GM06990 (cell line): ENCODE measurements around the gene EGFLAM.
A peak's percentile ranks its signal among the peaks of the same experiment; 100 is the strongest.

Experiments
- DNase-seq: peaks from one replicate; pipeline ENCODE4 v3.0.0-alpha.2; 2011; ENCODE audit not compliant: insufficient read length; ENCODE audit errors: extremely low read depth
- H3K27me3 ChIP-seq: replicated peaks from 2 replicates; pipeline ENCODE4 v1.6.0; 2011; ENCODE audit warnings: low read length; ENCODE audit not compliant: control insufficient read depth, insufficient read depth
- H3K36me3 ChIP-seq: 2 replicates; pipeline ENCODE4 v1.5.1; 2011; ENCODE audit warnings: low read length; ENCODE audit not compliant: control insufficient read depth, insufficient read depth
- H3K4me3 ChIP-seq: replicated peaks from 2 replicates; pipeline ENCODE4 v1.5.1; 2011; ENCODE audit warnings: low read depth, mild to moderate bottlenecking, control low read depth, low read length
- CTCF ChIP-seq: IDR thresholded peaks from 2 replicates; pipeline ENCODE4 v1.5.1; 2011; ENCODE audit warnings: low read length, control low read depth, mild to moderate bottlenecking, inconsistent platforms; ENCODE audit not compliant: insufficient read depth, poor library complexity, severe bottlenecking

Gene EGFLAM

GRCh38 chr5:38396766-38397165, 138.4 kb downstream of the EGFLAM start:
- no peaks in the 10 kb centered on the region for H3K36me3 ChIP-seq
- DNase-seq: no peak
- no peak for TF ChIP-seq CTCF
- no peak overlapping the region for H3K4me3 ChIP-seq
- H3K27me3 ChIP-seq: no peaks in the 10 kb centered on the region; the same call in 1 of the 2 replicates

GRCh38 chr5:38400365-38400764, 142.0 kb downstream of the EGFLAM start:
- Histone ChIP-seq H3K4me3 (no peak overlapping the region), H3K36me3 (no peaks in the 10 kb centered on the region), H3K27me3 (no peaks in the 10 kb centered on the region; the same call in none of the 2 replicates)
- DNase-seq: no peak
- TF ChIP-seq CTCF: no peak

DNA sequence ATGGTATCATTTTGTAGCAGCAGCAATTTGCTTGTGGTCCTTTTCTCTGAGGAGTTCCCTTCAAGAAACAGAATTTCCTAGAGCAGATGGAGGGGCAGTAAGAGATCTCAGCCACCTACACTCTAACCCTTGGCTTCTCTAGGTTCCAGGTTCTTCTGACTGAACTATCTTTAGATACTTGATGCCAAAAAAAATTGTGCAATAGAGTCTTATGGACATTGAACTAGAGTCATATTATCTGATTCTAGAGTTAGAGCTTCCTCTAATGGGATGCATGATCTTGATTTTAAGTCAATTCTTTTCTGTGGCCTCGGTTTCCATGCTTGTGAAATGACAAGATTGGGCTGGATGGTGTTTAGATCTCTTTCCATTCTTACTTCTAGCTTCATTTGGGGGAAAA, 142.8 kb downstream of the EGFLAM start:
- no peak for TF ChIP-seq CTCF

DNA sequence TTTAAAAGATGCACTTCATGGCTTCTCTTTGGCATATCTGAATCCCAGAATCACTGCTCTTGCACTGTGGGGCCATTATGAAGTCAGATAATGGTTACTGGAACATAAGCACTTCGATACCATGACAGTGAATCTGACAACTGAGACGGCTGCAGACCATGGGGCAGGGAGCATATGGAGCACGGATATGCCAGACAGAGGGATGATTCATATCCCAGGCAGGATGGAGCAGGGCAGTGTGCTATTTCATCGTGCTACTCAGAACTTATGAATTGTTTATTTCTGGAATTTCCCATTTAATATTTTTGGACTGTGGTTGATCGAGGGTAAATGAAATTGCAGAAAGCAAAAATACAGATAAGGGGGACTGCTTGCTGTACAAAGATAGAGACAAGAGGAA, 145.0 kb downstream of the EGFLAM start:
- no peak for DNase-seq
- H3K27me3 ChIP-seq: no peaks in the 10 kb centered on the region; the same call in none of the 2 replicates
- no peak for TF ChIP-seq CTCF
- no peaks in the 10 kb centered on the region for H3K36me3 ChIP-seq
- H3K4me3 ChIP-seq: no peak overlapping the region

More for the DNA sequence above, 142.8 kb downstream of the EGFLAM start:
- Histone ChIP-seq H3K27me3 (no peaks in the 10 kb centered on the region; the same call in none of the 2 replicates), H3K36me3 (no peaks in the 10 kb centered on the region), H3K4me3 (no peak overlapping the region)
- no peak for DNase-seq

DNA sequence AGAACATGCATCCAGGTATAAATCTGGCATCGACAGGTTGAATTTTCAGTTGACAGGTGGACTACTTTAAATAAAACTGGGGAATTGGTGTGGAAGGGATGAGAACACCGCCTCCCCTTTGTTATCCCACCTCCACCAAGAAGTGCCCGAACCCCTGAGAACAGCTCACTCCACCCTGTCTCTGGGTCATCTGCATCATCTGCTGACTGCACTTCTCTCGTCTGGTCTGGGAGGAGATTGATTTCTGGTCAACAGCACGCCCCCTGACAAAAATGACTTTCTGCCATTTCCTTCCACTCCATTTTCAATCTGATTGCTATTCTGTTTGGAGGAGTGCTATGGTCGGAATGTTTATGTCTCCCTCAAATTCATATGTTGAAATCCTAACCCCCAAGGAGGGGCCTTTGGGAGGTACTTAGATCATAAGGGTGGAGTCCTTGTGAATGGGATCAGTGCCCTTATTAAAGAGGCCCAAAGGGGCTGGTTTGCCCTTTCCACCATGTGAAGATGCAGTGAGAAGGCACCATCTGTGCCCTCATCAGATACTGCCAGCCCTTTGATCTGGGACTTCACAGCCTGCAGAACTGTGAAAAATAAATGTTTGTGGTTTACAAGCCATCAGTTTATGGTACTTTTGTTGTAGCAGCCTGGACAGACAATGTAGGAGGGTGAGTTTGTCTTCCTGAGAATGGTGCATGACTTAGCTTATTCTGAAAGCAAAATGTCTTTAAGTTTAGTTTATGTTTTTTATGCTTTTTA, 145.7 kb downstream of the EGFLAM start:
- no peaks in the 10 kb centered on the region; the same call in none of the 2 replicates for H3K27me3 ChIP-seq
- no peak for TF ChIP-seq CTCF
- DNase-seq: no peak

GRCh38 chr5:38404667-38405276, 146.4 kb downstream of the EGFLAM start:
- peak; percentile 42 for TF ChIP-seq CTCF
- no peaks in the 10 kb centered on the region; the same call in 1 of the 2 replicates for H3K27me3 ChIP-seq
- no peak overlapping the region for H3K4me3 ChIP-seq
- no peak for DNase-seq
- no peaks in the 10 kb centered on the region for H3K36me3 ChIP-seq

More for the DNA sequence above, 145.7 kb downstream of the EGFLAM start:
- no peaks in the 10 kb centered on the region for H3K36me3 ChIP-seq
- no peak overlapping the region for H3K4me3 ChIP-seq
